Parathyroid adenoma (tissue), 2 donors: ENCODE data around the gene RMDN3.
A peak's percentile ranks its signal among the peaks of the same experiment; 100 is the strongest.

Source experiments
- H2AFZ ChIP-seq: fragments of 300-600 bp; sonication (generic); one replicate; pipeline ENCODE4 v1.7.0; 2017; ENCODE audit warnings: antibody characterized with exemption, mild to moderate bottlenecking
- H3K27ac ChIP-seq: fragments of 300-600 bp; sonication (generic); one replicate; pipeline ENCODE4 v1.7.0; 2017
- H3K27me3 ChIP-seq: fragments of 300-600 bp; sonication (generic); one replicate; pipeline ENCODE4 v1.7.0; 2017; ENCODE audit warnings: low read length; ENCODE audit not compliant: control insufficient read depth, insufficient read depth
- H3K36me3 ChIP-seq: fragments of 300-600 bp; sonication (generic); one replicate; pipeline ENCODE4 v1.7.0; 2017; ENCODE audit warnings: low read length; ENCODE audit not compliant: control insufficient read depth, insufficient read depth
- H3K4me1 ChIP-seq: fragments of 300-600 bp; sonication (generic); one replicate; pipeline ENCODE4 v1.7.0; 2017; ENCODE audit warnings: control low read depth
- H3K4me2 ChIP-seq: fragments of 300-600 bp; sonication (generic); one replicate; pipeline ENCODE4 v1.7.0; 2017; ENCODE audit warnings: low read length
- H3K4me3 ChIP-seq: fragments of 300-600 bp; sonication (generic); one replicate; pipeline ENCODE4 v1.7.0; 2017; ENCODE audit warnings: low read depth, low read length
- H3K79me2 ChIP-seq: fragments of 300-600 bp; sonication (generic); one replicate; pipeline ENCODE4 v1.7.0; 2017; ENCODE audit warnings: control low read depth
- H3K9ac ChIP-seq: fragments of 300-600 bp; sonication (generic); one replicate; pipeline ENCODE4 v1.7.0; 2017; ENCODE audit warnings: mild to moderate bottlenecking
- H3K9me3 ChIP-seq: fragments of 300-600 bp; sonication (generic); one replicate; pipeline ENCODE4 v1.7.0; 2017; ENCODE audit warnings: low read length; ENCODE audit not compliant: control insufficient read depth
- TF ChIP-seq, protein P1 (sequence below): fragments of 300-600 bp; sonication (generic); IDR thresholded peaks from one replicate; pipeline ENCODE4 v1.7.0; 2017; ENCODE audit warnings: antibody characterized with exemption, mild to moderate bottlenecking
- donor health status: primary hyperparathyroidism.

The RMDN3 gene

DNA sequence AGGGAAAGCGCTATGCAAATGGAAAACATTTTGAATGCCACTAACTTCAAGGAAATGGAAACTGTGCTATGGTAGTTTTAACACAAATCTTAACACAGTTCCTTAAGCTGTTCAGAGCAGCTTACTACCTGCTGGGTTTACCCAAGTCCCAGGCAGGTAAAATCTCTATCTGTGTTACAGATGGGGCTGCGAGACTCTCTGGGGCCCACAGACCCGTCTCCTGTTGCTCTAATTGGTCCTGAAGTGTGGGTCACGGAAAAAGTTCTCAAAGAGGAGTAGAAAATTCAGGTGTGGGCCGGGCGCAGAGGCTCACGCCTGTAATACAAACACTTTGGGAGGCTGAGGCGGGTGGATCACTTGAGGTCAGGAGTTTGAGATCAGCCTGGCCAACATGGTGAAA, 34.9 kb upstream of the RMDN3 start:
- TF ChIP-seq, protein P1, sequence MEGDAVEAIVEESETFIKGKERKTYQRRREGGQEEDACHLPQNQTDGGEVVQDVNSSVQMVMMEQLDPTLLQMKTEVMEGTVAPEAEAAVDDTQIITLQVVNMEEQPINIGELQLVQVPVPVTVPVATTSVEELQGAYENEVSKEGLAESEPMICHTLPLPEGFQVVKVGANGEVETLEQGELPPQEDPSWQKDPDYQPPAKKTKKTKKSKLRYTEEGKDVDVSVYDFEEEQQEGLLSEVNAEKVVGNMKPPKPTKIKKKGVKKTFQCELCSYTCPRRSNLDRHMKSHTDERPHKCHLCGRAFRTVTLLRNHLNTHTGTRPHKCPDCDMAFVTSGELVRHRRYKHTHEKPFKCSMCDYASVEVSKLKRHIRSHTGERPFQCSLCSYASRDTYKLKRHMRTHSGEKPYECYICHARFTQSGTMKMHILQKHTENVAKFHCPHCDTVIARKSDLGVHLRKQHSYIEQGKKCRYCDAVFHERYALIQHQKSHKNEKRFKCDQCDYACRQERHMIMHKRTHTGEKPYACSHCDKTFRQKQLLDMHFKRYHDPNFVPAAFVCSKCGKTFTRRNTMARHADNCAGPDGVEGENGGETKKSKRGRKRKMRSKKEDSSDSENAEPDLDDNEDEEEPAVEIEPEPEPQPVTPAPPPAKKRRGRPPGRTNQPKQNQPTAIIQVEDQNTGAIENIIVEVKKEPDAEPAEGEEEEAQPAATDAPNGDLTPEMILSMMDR, result no peak
- Histone ChIP-seq H3K9ac (no peak overlapping the region), H3K27me3 (no peaks in the 10 kb centered on the region), H3K4me3 (no peak overlapping the region), H3K4me1 (peaks cover 23% of the 10 kb centered on the region), H3K9me3 (no peaks in the 10 kb centered on the region), H3K79me2 (peaks cover 14% of the 10 kb centered on the region), H3K36me3 (no peaks in the 10 kb centered on the region), H3K27ac (no peak overlapping the region), H3K4me2 (no peak overlapping the region), H2AFZ (no peak overlapping the region)

DNA sequence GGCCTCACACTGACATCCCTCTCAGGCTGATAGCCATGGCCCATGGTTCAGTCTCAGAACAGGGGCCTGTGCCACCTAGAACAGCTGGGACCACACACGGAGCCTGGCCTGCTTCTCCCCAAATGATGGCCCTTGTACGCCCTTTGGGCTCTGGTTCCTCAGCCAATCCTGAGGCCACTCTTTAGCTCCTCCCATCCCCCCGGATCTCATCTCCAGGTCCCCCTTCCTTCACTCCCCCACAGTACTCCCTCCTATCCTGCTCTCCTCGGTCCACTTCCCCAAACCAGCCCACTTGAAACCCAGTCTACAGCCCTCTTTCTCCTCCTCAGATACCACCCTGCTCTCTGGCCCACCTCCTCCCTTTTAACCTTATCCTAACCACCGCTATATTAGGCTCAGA, 34.1 kb upstream of the RMDN3 start:
- Histone ChIP-seq H3K4me1 (peaks cover 23% of the 10 kb centered on the region), H3K79me2 (peaks cover 12% of the 10 kb centered on the region), H3K27ac (peak overlapping the region; percentile 51), H3K4me3 (no peak overlapping the region), H3K36me3 (no peaks in the 10 kb centered on the region), H3K9ac (no peak overlapping the region), H3K9me3 (no peaks in the 10 kb centered on the region), H2AFZ (no peak overlapping the region), H3K27me3 (no peaks in the 10 kb centered on the region), H3K4me2 (no peak overlapping the region)
- TF ChIP-seq, protein P1, result no peak

DNA sequence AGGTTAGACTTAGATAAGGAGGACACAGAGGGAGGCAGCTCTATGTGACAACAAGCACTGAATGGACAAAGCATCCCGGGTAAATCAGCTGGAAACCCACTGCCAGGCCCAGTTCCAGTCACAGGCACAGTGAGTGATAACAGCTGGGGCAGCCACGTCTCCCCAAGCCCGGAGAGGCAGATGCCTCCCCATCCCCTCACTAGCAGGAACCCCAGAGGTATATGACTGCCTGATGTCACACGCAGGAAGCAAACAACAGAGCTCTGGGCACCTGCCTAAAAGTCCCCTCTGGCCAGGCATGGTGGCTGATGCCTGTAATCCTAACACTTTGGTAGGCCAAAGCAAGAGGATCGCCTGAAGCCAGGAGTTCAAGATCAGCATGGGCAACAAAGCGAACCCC, 32.9 kb upstream of the RMDN3 start:
- no peaks in the 10 kb centered on the region for H3K9me3 ChIP-seq
- H3K36me3 ChIP-seq, result no peaks in the 10 kb centered on the region
- TF ChIP-seq, protein P1, result no peak
- H3K4me2 ChIP-seq, result peak overlapping the region; percentile 43
- H3K4me3 ChIP-seq, result peak overlapping the region; percentile 41
- no peak overlapping the region for H2AFZ ChIP-seq
- peaks cover 10% of the 10 kb centered on the region for H3K79me2 ChIP-seq
- peaks cover 20% of the 10 kb centered on the region for H3K4me1 ChIP-seq
- no peak overlapping the region for H3K9ac ChIP-seq
- H3K27me3 ChIP-seq, result no peaks in the 10 kb centered on the region
- peak overlapping the region; percentile 91 for H3K27ac ChIP-seq

DNA sequence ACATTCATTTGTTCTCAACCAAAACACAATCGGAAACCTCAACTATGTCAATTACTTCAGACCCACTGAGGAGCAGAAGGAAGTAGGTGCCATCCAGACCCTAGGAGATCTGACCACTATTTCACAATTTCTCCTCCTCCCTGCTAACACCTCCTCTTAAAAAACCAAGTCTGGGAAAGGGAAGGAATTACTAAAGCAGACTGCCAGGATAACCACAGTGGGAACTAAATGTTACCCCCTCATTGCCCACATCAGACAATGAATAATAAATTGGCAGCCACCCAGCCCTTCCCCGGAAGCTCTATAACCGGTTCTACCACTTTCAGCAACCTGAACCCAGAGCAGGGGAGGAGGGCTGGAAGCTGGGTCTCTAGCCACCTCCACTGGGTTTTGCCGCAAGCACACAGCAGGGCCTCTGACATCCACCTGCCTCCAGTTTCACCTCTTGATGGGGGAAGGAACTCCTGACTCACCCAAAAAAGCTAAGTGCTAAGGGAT, 32.3 kb upstream of the RMDN3 start:
- no peaks in the 10 kb centered on the region for H3K27me3 ChIP-seq
- TF ChIP-seq, protein P1, result no peak
- no peaks in the 10 kb centered on the region for H3K9me3 ChIP-seq
- peaks cover 20% of the 10 kb centered on the region for H3K4me1 ChIP-seq
- no peak overlapping the region for H3K9ac ChIP-seq
- peak overlapping the region; percentile 43 for H3K4me2 ChIP-seq
- H3K4me3 ChIP-seq, result peak overlapping the region; percentile 41
- peaks cover 10% of the 10 kb centered on the region for H3K79me2 ChIP-seq
- H3K36me3 ChIP-seq, result no peaks in the 10 kb centered on the region
- H2AFZ ChIP-seq, result no peak overlapping the region
- H3K27ac ChIP-seq, result peak overlapping the region; percentile 91

DNA sequence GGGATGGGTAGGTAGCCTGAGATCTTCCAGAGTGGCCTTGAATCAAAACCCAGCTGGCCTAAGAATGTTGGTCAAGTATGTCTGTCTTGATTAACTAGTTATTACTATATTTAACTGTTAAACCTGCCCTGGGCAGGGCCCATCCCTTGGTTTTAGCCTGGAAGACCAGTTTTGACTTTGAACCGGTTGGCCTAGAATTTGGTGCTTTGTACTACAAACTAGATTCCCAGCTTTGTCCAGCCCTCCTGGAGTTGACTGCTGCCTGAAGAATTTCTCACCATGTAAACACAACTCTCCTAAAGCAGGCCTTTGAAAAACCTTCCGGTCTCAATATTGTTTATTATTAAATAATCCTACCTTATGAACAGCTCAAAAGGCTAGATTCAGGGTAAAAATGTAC, 30.8 kb upstream of the RMDN3 start:
- no peaks in the 10 kb centered on the region for H3K9me3 ChIP-seq
- H3K4me3 ChIP-seq, result no peak overlapping the region
- peak overlapping the region; percentile 91 for H3K27ac ChIP-seq
- no peaks in the 10 kb centered on the region for H3K27me3 ChIP-seq
- no peak overlapping the region for H3K9ac ChIP-seq
- peak overlapping the region; percentile 40 for H3K4me2 ChIP-seq
- H3K79me2 ChIP-seq, result peaks cover 10% of the 10 kb centered on the region
- H2AFZ ChIP-seq, result no peak overlapping the region
- peaks cover 20% of the 10 kb centered on the region for H3K4me1 ChIP-seq
- no peaks in the 10 kb centered on the region for H3K36me3 ChIP-seq
- TF ChIP-seq, protein P1, result no peak
